AG09319 (cell line): Measurements from ENCODE around the gene RABAC1.
"Not testable (repeated sequence)": the region's sequence is repeated elsewhere in the genome, so short reads cannot be mapped to it uniquely, and the experiment has no call there.

Source experiments
- DNase-seq: peaks from one replicate; pipeline ENCODE4 v3.0.0-alpha.2; 2010; ENCODE audit warnings: low read depth; ENCODE audit errors: extremely low read depth
- TF ChIP-seq, protein P1 (sequence below): IDR thresholded peaks from 2 replicates; pipeline ENCODE4 v1.5.1; 2011; ENCODE audit warnings: low read depth, mild to moderate bottlenecking, inconsistent platforms, low read length, moderate library complexity

The RABAC1 gene

DNA sequence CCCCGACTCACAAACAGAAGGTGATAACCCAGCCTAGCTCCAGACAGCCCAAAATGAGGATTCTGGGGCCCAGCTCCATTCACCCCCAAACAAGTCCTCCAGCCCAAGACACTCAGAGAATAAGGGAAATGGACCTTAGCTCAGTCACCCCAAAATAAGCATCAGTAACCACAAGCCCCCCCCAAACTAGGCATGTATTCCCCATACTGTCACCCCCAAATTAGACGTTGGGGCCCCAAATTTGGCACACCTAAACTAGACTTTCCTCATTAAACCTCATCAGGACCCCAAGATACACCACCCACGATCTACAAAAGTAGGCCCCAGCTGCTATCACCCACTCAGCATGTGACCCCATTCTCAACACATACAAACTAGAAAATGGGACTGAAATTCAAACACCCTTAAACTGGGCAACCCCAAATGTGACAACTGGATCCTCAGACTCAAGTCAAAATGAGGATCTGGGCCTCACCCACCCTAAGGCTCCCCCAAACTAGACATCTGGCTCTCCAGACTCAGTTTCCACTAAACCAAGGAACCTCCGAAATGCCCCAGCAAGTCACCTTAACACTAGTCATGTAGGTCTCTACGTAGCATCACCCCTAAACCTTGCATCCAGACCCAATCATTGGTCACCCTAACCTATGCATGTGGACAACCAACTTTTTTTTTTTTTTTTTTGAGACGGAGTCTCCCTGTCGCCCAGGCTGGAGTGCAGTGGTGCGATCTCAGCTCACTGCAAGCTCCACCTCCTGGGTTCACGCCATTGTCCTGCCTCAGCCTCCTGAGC lies 17.5 kb downstream of the RABAC1 start:
- TF ChIP-seq, protein P1, sequence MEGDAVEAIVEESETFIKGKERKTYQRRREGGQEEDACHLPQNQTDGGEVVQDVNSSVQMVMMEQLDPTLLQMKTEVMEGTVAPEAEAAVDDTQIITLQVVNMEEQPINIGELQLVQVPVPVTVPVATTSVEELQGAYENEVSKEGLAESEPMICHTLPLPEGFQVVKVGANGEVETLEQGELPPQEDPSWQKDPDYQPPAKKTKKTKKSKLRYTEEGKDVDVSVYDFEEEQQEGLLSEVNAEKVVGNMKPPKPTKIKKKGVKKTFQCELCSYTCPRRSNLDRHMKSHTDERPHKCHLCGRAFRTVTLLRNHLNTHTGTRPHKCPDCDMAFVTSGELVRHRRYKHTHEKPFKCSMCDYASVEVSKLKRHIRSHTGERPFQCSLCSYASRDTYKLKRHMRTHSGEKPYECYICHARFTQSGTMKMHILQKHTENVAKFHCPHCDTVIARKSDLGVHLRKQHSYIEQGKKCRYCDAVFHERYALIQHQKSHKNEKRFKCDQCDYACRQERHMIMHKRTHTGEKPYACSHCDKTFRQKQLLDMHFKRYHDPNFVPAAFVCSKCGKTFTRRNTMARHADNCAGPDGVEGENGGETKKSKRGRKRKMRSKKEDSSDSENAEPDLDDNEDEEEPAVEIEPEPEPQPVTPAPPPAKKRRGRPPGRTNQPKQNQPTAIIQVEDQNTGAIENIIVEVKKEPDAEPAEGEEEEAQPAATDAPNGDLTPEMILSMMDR: no peak
- DNase-seq: no peak

DNA sequence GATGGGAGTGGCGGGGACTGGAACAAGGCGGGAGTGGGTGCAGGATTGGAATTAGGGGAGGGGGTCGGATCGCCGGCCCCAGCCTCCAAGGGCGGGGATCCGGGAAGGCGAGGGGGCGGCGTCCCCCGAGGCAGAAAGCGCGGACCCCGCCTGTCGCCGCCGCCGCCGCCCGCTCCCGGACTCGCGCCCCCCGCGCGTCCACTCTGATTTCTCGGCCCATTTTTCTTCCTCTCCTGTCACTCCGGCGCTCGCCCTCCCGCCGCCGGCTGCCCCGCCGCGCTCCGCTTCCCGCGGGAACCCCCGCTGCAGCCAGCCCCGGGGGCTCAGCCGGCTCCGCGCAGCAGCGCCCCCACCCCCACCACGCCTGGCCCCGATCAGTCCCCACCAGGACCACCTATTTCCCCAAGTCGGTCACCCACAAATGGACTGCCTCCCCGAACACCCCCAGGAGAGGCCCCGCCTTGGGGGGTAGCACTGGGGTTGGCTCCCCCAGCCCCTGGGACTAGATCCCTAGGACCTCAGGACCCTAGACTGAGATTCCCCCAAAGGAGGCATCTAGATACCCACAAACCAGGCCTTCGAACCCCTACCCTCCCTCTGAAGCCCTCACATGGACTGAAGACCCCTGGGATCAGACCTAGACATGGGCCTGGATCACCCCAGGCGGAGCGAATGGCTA lies 18.3 kb downstream of the RABAC1 start:
- TF ChIP-seq, protein P1: no peak

DNA sequence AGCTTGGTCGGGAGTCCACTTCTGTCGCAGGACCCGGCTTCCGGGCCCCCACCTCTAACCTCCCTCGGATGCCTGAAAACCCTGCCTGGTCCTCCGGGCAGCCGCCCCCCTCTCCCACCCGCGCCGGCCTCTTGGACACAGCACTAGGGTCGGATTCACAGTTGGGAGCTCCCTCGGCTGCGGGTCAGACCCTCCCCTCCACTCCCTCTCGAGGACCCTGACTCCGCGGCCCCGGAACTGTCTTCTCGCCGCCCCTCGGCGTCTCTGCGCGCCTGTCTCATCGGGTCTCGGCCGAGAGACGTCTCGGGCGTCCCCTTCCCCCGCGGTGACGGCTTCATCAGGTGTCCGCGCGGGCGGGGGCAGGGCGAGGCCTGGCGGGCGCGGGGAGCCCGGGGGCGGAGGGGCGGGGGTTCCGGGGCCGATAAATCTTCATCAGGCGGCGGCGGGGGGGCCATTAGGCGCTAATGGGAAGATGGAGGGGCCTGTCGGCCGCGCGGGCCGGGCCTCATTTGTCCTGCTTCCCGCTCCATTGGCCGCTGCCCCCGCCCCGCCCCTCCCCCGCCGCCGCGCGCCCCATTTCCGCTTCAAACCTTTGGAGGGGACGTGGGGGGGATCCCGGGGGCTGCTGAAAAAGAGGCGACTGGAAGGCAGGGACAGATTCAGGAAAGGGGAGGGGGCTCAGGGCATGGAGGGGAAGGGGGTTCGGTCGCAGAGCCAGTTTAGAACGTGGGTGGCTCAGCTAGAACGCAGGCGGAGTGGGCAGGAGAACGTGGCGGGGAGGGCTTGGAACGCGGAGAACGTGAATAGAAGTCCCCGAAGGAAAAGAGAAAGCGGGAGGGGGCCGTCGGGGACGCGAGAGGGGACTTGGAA lies 19.0 kb downstream of the RABAC1 start:
- DNase-seq: no peak
- TF ChIP-seq, protein P1: no peak

More for the DNA sequence above, 18.3 kb downstream of the RABAC1 start:
- DNase-seq: no peak

DNA sequence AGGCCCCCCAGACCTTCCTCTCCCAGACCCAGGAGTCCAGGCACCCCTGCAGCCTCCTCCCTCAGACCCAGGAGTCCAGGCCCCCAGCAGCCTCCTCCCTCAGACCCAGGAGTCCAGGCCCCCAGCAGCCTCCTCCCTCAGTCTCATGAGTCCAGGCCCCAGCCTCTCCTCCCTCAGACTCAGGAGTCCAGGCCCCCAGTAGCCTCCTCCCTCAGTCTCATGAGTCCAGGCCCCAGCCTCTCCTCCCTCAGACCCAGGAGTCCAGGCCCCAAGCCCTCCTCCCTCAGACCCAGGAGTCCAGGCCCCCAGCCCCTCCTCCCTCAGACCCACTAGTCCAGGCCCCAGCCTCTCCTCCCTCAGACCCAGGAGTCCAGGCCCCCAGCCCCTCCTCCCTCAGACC lies 19.9 kb downstream of the RABAC1 start:
- DNase-seq: not testable (repeated sequence)

DNA sequence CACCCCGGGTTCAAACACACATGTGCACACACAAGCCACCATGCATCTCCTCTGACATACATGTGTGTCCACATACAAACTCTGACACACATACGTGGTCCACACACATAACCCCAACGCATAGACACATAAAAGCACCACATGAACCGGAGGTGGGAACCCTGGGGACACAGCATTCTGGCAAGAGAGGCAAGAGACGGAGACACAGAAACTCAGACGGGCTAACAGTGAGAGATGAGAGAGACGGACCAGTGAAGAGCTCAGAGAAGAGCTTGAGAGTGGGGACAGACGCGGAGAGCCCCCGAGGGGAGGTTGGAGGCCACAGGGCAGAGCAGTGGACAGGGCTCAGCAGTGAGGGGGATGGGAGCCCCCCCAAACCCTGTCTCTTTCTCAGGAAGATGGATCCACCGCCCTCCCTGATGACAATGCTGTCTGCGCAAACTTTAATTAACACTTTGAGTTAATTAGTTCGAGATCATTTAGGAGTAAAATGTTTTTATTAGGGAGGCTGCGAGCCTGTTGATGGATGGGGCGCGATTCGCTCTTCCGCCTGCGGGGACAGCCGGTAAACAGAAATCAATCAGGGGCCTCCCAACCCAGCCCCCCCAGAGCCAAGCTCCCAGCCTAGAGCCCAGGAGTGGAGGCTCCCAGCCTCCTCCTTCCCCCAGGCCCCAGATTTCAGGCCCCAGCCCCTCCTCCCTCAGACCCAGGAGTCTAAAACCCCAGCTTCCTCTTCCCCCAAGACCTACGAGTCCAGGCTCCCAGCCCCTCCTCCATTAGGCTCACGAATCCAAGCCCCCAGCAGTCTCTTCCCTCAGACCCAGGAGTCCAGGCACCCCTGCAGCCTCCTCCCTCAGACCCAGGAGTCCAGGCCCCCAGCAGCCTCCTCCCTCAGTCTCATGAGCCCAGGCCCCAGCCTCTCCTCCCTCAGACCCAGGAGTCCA lies 21.3 kb downstream of the RABAC1 start:
- TF ChIP-seq, protein P1: no peak; the same call in 1 of the 2 replicates
- DNase-seq: no peak

DNA sequence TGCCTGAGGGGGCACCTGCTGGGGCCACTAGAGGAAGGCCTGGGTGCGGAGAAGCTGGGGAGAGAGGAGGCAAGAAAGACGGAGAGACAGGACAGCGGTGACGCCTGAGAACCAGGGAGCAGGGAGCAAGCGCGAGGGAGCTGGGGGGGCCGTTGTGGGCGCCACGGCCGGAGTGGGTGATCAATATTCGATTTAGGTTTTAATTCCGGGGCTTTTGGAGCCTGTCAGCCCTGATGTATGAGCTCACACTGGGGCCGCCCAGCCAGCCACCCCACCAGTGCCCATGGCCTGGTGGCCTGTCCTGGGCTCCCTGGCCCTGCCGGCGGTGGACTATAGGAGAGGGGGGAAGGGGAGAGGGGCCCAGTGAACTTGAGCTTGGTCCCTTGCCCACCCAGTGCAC lies 22.2 kb downstream of the RABAC1 start:
- DNase-seq: no peak
- TF ChIP-seq, protein P1: no peak

DNA sequence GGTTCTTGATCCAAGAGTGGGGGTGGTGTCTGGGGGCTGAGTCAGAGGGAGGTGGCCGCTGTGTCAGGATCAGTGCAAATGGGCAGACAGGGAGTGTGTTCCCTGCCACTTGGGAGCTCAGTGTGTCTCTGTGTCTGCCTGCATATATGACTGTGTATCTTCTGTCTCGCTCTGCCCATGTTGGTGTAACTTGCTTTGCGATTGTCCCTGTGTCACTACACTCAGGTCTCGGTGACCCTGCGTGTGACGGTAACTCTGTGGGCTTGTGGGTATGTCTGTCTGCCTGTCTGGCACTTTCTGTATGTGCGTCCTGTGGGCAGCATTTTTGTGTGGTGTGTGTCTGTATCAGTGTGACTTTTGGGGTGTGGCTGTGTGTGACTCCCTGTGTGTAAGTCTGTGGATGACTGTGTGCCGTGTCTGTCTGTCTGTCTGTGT lies 22.7 kb downstream of the RABAC1 start:
- TF ChIP-seq, protein P1: no peak
- DNase-seq: no peak
